ENCODE results near the gene CBARP. TPM values are rescaled to one million over a fixed set of nuclear protein-coding genes. Genes with fewer than 3 reads are reported as not detected.

CBARP gene
- total RNA-seq, 4 donors from 2014 or later, result 0.57 to 1.1 TPM; not detected in 2

GRCh38 chr19:1259876-1260748 is 22.3 kb upstream of the CBARP start:
- TF ChIP-seq, protein P1, sequence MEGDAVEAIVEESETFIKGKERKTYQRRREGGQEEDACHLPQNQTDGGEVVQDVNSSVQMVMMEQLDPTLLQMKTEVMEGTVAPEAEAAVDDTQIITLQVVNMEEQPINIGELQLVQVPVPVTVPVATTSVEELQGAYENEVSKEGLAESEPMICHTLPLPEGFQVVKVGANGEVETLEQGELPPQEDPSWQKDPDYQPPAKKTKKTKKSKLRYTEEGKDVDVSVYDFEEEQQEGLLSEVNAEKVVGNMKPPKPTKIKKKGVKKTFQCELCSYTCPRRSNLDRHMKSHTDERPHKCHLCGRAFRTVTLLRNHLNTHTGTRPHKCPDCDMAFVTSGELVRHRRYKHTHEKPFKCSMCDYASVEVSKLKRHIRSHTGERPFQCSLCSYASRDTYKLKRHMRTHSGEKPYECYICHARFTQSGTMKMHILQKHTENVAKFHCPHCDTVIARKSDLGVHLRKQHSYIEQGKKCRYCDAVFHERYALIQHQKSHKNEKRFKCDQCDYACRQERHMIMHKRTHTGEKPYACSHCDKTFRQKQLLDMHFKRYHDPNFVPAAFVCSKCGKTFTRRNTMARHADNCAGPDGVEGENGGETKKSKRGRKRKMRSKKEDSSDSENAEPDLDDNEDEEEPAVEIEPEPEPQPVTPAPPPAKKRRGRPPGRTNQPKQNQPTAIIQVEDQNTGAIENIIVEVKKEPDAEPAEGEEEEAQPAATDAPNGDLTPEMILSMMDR (IDR thresholded peaks at IDR 0.05; ENCODE audit: low read depth), result no peak

GRCh38 chr19:1259206-1259875 is 21.5 kb upstream of the CBARP start:
- TF ChIP-seq, protein P1 (IDR thresholded peaks at IDR 0.05; ENCODE audit: low read depth), result no peak

DNA sequence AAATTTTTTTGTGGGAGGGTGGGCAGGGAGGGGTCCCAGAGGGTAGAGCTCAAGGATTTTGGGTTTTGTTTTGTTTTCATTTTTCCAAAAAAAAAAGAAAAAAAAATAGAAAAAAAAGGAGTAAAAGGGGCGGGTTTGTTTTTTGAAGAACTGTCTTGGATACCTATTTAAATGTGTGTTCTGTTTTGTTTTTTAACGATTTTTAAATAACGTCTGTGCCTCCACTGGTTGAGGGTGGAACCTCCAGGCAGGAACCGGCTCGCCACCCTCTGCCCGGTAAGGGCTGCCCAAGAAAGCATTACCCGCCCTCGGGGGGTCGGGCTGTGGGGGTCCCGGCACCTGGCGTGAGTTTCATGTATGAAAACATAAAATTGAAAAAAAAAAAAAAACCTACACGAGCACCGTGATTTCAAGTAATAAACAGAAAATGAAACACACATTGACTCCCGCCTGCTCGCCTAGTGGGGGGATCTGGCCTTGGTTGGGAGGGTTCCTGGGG is 21.0 kb upstream of the CBARP start:
- TF ChIP-seq, protein P1 (IDR thresholded peaks at IDR 0.05; ENCODE audit: low read depth), result no peak

GRCh38 chr19:1258163-1258492 is 20.3 kb upstream of the CBARP start:
- TF ChIP-seq, protein P1 (IDR thresholded peaks at IDR 0.05; ENCODE audit: low read depth), result no peak

DNA sequence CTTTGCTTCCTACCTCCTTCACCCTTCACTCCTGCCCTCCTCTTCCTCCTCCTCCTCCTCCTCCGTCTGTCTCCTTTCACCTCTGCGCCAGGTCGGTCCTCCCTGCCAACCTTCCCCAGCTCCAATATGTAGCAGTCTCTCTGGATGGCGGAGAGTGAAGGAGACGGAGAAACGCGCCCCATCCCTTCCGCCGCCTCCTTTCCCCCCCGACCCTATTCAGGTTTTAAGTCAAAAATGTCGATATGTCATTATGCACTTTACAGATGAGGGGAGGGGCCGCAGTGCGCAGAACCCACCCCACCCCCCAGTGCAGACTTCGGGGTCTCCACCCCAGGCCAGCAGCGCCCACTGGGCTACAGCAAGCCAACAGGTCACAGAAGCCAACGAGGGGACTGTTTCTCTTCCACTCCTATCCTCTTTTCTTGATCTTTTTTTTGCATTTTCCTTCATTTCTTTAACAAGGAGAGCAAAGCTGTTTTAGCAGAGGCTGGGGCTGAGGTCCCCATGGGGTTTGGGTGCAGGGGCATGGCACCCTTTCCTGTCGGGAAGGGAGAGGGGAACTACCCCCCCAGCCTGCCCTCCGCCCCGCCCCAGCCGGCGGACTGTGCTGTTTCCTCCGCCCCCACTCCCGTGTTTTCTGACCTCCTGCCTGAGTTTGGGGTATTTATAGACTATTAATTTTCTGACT is 19.8 kb upstream of the CBARP start:
- TF ChIP-seq, protein P1 (IDR thresholded peaks at IDR 0.05; ENCODE audit: low read depth), result no peak

DNA sequence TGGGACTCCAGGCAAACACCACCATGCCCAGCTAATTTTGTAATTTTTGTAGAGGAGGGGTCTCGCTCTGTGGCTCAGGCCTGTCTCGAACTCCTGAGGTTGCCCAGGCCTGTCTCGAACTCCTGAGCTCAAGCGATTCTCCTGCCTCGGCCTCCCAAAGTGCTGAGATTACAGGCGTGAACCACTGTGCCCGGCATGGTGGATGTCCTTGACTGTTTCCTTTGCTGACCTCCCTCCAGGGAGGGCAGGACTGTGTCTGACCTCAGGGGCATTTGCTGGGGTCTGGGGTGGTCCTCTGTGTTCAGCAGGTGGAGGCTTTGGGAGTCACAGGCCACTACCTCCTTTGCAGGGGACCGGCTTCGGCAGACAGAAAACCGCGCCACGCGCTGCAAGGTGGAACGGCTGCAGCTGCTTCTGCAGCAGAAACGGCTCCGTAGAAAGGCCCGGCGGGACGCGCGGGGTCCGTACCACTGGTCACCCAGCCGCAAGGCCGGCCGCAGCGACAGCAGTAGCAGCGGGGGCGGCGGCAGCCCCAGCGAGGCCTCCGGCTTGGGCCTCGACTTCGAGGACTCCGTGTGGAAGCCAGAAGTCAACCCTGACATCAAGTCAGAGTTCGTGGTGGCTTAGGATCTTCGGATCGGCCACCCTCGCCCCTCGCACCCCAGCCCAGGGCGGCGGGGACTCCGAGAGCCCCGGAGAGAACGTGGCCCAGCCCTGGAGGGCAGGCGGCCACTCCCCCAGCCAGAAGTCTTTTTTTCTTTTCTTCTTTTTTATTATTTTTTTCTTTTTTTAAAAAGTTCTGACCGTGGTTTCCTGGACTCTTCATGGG is 19.1 kb upstream of the CBARP start:
- TF ChIP-seq, protein P1 (IDR thresholded peaks at IDR 0.05; ENCODE audit: low read depth), result no peak

Measured in subcutaneous adipose tissue (tissue), 4 donors.